HG03066 (cell line): Measurements from ENCODE around the gene FIBCD1.

ENCODE experiments used
- ATAC-seq: cut with Tn5 transposase; IDR thresholded peaks from one replicate; pipeline ENCODE4 v1.9.1; 2021; ENCODE audit warnings: low read depth; ENCODE audit not compliant: unreplicated experiment

FIBCD1 gene

GRCh38 chr9:130923611-130924447 lies 15.2 kb downstream of the FIBCD1 start:
- no peak for ATAC-seq

DNA sequence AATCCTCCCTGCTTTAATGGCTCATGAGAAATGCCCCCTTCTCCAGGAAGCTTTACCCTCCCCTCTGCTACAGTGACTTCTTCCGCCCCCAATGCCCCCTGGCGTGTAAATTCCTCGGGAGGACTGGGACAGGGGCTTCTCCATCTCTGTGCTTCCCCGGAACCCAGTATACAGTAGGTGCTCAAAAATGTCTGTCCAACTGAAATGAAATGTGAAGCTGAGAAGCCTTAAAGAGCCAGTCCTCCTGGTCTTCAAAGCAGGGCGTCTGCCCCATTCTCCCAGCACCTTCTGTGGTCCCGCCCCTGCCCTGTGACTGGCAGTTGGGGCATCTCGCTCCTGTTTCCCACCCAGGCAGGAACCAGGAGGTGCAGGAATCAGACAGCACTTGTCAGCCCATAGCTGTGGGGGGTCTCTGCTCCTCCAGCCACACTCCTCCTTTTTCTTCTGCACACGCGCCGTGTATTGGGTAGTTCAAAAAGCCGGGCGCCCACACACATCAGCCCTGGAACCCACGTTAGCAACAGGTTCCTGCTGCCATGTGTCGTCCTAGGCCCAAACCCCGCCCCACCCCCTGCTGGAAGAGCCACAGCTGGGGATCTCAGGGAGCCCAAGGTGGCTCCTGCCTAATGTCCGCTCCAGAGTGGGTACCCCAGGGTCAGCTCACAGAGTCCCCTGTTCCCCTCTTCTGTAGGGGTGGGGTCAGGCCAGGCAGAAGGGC lies 16.0 kb downstream of the FIBCD1 start:
- ATAC-seq, result no peak

DNA sequence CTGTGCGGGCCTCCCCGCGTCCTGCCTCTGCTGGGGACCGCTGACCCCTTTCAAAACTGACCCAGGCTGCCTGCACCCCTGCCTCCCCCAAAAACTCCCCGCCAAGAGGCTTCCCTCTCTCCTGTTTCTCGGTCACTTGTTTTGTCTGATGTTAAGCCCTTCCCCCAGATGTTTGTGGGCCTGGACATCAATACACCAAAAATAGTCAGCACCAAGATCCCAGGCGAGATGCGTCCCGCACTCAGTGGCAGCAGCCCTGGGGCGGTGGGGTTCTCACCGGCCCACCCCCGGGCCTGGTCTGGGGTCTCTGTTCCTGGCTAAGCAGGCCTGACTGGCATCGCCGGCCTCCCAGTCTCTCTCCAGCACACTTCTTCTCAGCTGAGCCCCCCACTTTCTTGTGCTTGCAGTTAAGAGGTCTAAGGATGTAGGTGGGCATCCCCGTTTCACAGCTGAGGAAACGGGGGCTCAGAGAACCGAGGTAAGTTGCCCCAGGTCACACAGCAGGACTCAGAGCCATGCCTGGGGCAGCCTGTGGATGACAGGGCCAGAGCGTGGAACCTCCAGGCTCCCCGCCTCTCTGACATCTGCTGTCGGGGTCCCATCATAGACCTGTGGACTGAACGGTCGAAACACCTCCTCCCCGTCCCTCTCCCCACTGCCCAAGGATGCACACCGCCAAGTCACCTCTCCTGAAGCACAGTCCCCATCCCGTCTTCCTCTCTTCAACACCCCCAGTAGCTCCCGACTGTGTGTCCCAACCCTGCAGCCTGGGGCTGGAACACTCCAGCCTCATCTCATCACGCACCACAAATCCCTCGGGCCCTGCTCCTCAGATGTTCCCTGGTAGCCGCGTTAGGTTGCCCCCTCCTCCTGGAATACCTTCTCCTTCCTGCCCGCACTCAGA lies 16.8 kb downstream of the FIBCD1 start:
- ATAC-seq, result no peak

- no peak for ATAC-seq
Measured at GRCh38 chr9:130921300-130921988, 17.6 kb downstream of the FIBCD1 start.

GRCh38 chr9:130920762-130921299 lies 18.2 kb downstream of the FIBCD1 start:
- ATAC-seq, result no peak

GRCh38 chr9:130920233-130920632 lies 18.8 kb downstream of the FIBCD1 start:
- no peak for ATAC-seq

DNA sequence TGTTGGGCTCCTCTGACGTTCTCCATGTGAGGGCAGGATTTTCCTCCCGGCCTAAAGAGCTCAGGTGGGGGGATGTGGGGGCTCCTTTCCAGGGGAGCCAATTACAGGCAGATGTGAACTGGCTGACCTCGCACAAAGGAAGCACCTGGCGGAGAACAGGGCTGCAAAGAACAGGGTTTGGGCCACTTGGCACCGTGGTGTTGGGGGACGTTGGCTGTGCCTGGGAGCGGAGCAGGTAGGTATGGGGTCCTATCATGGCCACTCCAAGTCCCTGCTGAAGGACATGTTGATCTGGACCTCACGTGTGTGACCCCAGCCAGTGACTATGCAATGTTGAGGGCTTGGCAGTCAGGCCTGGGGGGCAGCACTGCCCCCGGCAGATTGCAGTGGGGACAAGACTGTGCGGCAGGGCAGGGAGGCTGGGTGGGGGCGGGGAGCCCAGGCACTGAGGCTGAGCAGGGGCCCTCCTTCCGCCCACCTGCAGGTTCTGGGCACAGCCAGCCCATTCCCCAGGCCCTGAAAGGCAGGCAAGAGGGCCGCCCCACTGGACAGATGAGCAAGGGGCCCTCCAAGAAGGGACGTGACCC lies 19.4 kb downstream of the FIBCD1 start:
- ATAC-seq, result no peak

DNA sequence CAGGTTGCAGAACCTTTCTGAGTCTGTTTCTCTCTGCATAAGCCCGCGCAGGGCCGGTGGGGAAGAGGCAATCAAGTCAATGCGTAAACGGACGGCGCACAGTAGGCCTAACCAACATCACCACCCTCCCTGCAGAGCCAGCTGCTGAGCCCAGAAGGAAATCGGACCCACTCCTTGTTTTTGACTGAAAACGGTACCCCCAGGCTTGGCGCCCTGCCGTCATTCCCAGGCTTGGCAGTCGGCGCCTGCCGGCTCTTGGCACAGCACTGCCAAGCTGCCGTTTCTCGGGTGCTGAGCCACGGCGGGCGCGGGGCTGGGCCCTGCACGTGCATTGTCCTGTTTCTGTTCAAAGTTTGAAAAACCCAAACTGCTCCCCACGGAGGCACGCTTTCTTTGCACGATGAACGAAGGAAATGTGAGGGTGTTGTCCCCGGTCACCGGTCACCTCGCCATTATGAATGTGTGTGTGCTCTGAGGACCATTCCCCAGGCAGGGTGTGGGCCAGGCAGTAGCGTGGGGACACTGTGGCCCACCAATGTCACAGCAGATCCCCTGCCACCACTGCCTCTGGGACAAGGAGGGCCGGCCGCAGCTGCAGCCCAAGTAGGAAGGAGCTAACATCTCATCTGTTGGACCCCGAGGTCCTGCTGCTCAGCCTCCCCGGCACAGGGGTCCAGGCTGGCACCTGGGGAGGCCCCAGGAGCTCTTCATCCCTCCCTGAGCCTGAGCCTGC lies 20.1 kb downstream of the FIBCD1 start:
- no peak for ATAC-seq

GRCh38 chr9:130918101-130918825 lies 20.8 kb downstream of the FIBCD1 start:
- ATAC-seq, result no peak

GRCh38 chr9:130917168-130917960 lies 21.7 kb downstream of the FIBCD1 start:
- no peak for ATAC-seq

DNA sequence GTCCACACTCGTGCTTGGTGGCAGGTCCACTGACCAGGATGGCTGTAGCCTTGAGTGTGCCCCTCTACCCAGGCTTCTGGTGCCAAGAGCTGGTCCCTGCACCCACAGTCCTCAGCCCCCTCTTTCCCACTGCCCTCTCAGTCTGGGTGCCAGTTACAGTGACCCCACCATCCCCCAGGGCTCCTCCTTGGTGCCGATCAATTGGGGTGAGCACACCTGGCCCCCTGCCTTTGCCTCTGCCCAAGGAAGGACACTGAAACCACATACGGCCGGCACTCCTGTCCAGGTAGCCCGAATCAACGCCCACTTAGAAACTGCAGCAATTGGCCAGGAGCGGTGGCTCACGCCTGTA lies 24.0 kb downstream of the FIBCD1 start:
- no peak for ATAC-seq

GRCh38 chr9:130914417-130915095 lies 24.5 kb downstream of the FIBCD1 start:
- ATAC-seq, result no peak

GRCh38 chr9:130913599-130914416 lies 25.2 kb downstream of the FIBCD1 start:
- ATAC-seq, result no peak

GRCh38 chr9:130912932-130913598 lies 26.0 kb downstream of the FIBCD1 start:
- no peak for ATAC-seq

DNA sequence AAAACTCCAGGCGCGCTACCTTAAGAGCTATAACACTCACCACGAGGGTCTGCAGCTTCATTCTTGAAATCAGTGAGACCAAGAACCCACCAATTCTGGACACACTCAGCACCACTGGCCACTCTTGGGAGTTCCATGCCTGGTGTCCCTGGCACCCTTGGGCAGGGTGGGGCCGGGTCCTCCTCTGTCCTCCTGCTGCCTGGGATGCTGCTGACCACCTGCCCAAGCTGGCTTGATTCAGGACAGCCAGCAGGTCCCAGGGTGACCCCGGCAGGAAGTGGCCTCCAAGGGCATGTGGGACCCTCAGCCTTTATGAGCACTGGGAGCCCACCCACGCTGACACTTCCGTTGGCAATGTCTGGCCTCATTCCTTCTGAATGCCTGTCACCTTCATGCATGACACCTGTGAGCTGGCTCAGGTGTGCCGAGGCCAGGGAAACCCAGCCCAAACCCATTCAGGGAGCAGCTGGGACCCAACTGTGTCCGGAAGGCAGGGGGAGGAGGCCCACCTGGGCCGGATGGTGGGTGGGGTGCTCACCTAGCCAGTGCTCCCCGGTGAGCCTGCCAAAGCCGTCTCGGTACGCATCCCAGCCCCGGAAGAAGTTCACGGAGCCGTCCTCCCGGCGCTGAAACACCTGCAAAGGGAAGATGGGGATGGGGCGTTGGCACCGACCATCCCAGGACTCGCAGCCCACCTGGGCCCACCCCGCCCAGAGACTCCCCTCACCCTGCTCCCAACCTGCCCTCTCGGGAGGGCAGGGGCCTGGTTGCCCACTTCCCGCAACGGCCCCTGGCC lies 27.6 kb downstream of the FIBCD1 start:
- ATAC-seq, result no peak
